HEK293 (cell line): ENCODE results near the gene ROBO1.

Experiments used
- CTCF ChIA-PET: fragments of 350-600 bp; formaldehyde crosslinking; extraction: SDS; loops from one replicate; lab custom pipeline; 2021; ENCODE audit warnings: antibody characterized with exemption; lab: Yijun Ruan, JAX
- POLR2A ChIA-PET: fragments of 300-600 bp; formaldehyde crosslinking; extraction: SDS; loops from one replicate; lab custom pipeline; 2020; ENCODE audit warnings: antibody characterized with exemption, inconsistent platforms; lab: Yijun Ruan, JAX
- H3K27ac ChIP-seq: fragments of 200-500 bp; sonication (Bioruptor generic); 2 replicates; pipeline ENCODE4 v1.5.1; 2014; ENCODE audit warnings: low read depth, low read length, control low read depth, inconsistent platforms; ENCODE audit errors: extremely low read depth
- H3K36me3 ChIP-seq, 2 experiments: fragments of 200-500 bp in 1 of 2; sonication (Bioruptor generic) in 1 of 2; 1 replicate in 1 of 2; 2 replicates in 1 of 2; pipeline ENCODE4 v1.5.1; 2014 to 2017; ENCODE audit warnings: inconsistent platforms in 2 of 2, low read length in 2 of 2; ENCODE audit not compliant: control insufficient read depth in 2 of 2, insufficient read depth in 1 of 2
- H3K4me1 ChIP-seq: fragments of 200-500 bp; sonication (Bioruptor generic); 2 replicates; pipeline ENCODE4 v1.5.1; 2014; ENCODE audit warnings: mild to moderate bottlenecking, low read length, inconsistent platforms; ENCODE audit not compliant: control insufficient read depth, insufficient read depth
- H3K4me3 ChIP-seq: 2 replicates; pipeline ENCODE4 v1.5.1; 2011; ENCODE audit warnings: low read depth, mild to moderate bottlenecking, control low read depth, low read length, moderate library complexity
- H3K9me3 ChIP-seq: fragments of 200-500 bp; sonication (Bioruptor generic); 2 replicates; pipeline ENCODE4 v1.5.1; 2014; ENCODE audit warnings: low read depth, low read length, inconsistent platforms; ENCODE audit not compliant: control insufficient read depth, insufficient read depth
- PATZ1 ChIP-seq: fragments of 450-650 bp; formaldehyde crosslinking; IDR thresholded peaks from 2 replicates; pipeline ENCODE4 v1.5.1; 2016; ENCODE audit warnings: missing biosample characterization, missing genetic modification characterization
- RBAK ChIP-seq: fragments of 450-650 bp; formaldehyde crosslinking; IDR thresholded peaks from 2 replicates; pipeline ENCODE4 v1.5.1; 2016; ENCODE audit warnings: missing biosample characterization, missing genetic modification characterization
- REST ChIP-seq: fragments of 450-650 bp; formaldehyde crosslinking; IDR thresholded peaks from 2 replicates; pipeline ENCODE4 v1.5.1; 2016; ENCODE audit warnings: missing biosample characterization, missing genetic modification characterization
- SCRT1 ChIP-seq: fragments of 450-650 bp; formaldehyde crosslinking; IDR thresholded peaks from 2 replicates; pipeline ENCODE4 v1.5.1; 2016; ENCODE audit warnings: missing biosample characterization, missing genetic modification characterization, borderline replicate concordance
- TRIM28 ChIP-seq: IDR thresholded peaks from 2 replicates; pipeline ENCODE4 v1.6.1; 2011; ENCODE audit warnings: low read length, control low read depth, borderline replicate concordance
- ZBTB11 ChIP-seq: fragments of 450-650 bp; formaldehyde crosslinking; conservative IDR thresholded peaks from 2 replicates; pipeline ENCODE4 v1.5.1; 2016; ENCODE audit warnings: low read depth, missing biosample characterization, missing genetic modification characterization
- ZBTB17 ChIP-seq: fragments of 450-650 bp; formaldehyde crosslinking; IDR thresholded peaks from 2 replicates; pipeline ENCODE4 v1.5.1; 2016; ENCODE audit warnings: missing biosample characterization, missing genetic modification characterization
- ZNF10 ChIP-seq: fragments of 450-650 bp; formaldehyde crosslinking; IDR thresholded peaks from 2 replicates; pipeline ENCODE4 v1.5.1; 2017; ENCODE audit warnings: missing biosample characterization, missing genetic modification characterization
- ZNF146 ChIP-seq: fragments of 450-650 bp; formaldehyde crosslinking; IDR thresholded peaks from 2 replicates; pipeline ENCODE4 v1.5.1; 2016; ENCODE audit warnings: missing biosample characterization, missing genetic modification characterization
- ZNF16 ChIP-seq: fragments of 450-650 bp; formaldehyde crosslinking; IDR thresholded peaks from 2 replicates; pipeline ENCODE4 v1.5.1; 2016; ENCODE audit warnings: low read depth, missing biosample characterization, missing genetic modification characterization
- ZNF18 ChIP-seq: fragments of 450-650 bp; formaldehyde crosslinking; IDR thresholded peaks from 2 replicates; pipeline ENCODE4 v1.5.1; 2016; ENCODE audit warnings: missing biosample characterization, missing genetic modification characterization
- ZNF239 ChIP-seq: fragments of 450-650 bp; formaldehyde crosslinking; IDR thresholded peaks from 2 replicates; pipeline ENCODE4 v1.5.1; 2016; ENCODE audit warnings: missing biosample characterization, missing genetic modification characterization
- ZNF280C ChIP-seq: fragments of 450-650 bp; formaldehyde crosslinking; IDR thresholded peaks from 2 replicates; pipeline ENCODE4 v1.5.1; 2016; ENCODE audit warnings: missing biosample characterization, missing genetic modification characterization
- ZNF394 ChIP-seq: fragments of 450-650 bp; formaldehyde crosslinking; IDR thresholded peaks from 2 replicates; pipeline ENCODE4 v1.5.1; 2016; ENCODE audit warnings: missing biosample characterization, missing genetic modification characterization, mild to moderate bottlenecking, moderate library complexity, borderline replicate concordance
- ZNF473 ChIP-seq: fragments of 450-650 bp; formaldehyde crosslinking; IDR thresholded peaks from 2 replicates; pipeline ENCODE4 v1.5.1; 2017; ENCODE audit warnings: missing biosample characterization, missing genetic modification characterization
- ZNF501 ChIP-seq: fragments of 450-650 bp; formaldehyde crosslinking; IDR thresholded peaks from 2 replicates; pipeline ENCODE4 v1.5.1; 2016; ENCODE audit warnings: missing biosample characterization, missing genetic modification characterization
- ZNF530 ChIP-seq: fragments of 450-650 bp; formaldehyde crosslinking; IDR thresholded peaks from 2 replicates; pipeline ENCODE4 v1.5.1; 2016; ENCODE audit warnings: low read depth, missing biosample characterization, missing genetic modification characterization
- ZNF558 ChIP-seq: fragments of 450-650 bp; formaldehyde crosslinking; IDR thresholded peaks from 2 replicates; pipeline ENCODE4 v1.5.1; 2016; ENCODE audit warnings: missing biosample characterization, missing genetic modification characterization
- ZNF610 ChIP-seq: fragments of 450-650 bp; formaldehyde crosslinking; IDR thresholded peaks from 2 replicates; pipeline ENCODE4 v1.5.1; 2016; ENCODE audit warnings: missing biosample characterization, missing genetic modification characterization, borderline replicate concordance
- ZNF623 ChIP-seq: fragments of 450-650 bp; formaldehyde crosslinking; IDR thresholded peaks from 2 replicates; pipeline ENCODE4 v1.5.1; 2016; ENCODE audit warnings: missing biosample characterization, missing genetic modification characterization
- ZNF658 ChIP-seq: fragments of 450-650 bp; formaldehyde crosslinking; IDR thresholded peaks from 2 replicates; pipeline ENCODE4; 2016; ENCODE audit warnings: missing biosample characterization, missing genetic modification characterization
- ZNF837 ChIP-seq: fragments of 450-650 bp; formaldehyde crosslinking; IDR thresholded peaks from 2 replicates; pipeline ENCODE4 v1.5.1; 2016; ENCODE audit warnings: missing biosample characterization, missing genetic modification characterization

ROBO1 gene

GRCh38 chr3:79097964-79098660, 669.7 kb downstream of the ROBO1 start:
- Histone ChIP-seq H3K4me1 (no peaks in the 10 kb centered on the region), H3K9me3 (no peaks in the 10 kb centered on the region), H3K27ac (no peak overlapping the region), H3K4me3 (no peak overlapping the region), H3K36me3 (no peaks in the 10 kb centered on the region)
- POLR2A ChIA-PET: no interaction called here
- TF ChIP-seq ZNF280C (tag by site-specific recombination) (no peak), ZNF610 (tag by site-specific recombination) (no peak), ZNF146 (no peak), ZNF501 (tag by site-specific recombination) (no peak), ZNF558 (tag by site-specific recombination) (no peak), ZBTB17 (tag by site-specific recombination) (no peak), ZNF16 (tag by site-specific recombination) (no peak), ZNF530 (no peak), ZNF10 (tag by site-specific recombination) (no peak), SCRT1 (tag by site-specific recombination) (no peak), REST (tag by site-specific recombination) (no peak), RBAK (tag by site-specific recombination) (no peak), PATZ1 (tag by site-specific recombination) (no peak), ZNF837 (tag by site-specific recombination) (no peak)
- CTCF ChIA-PET: interaction anchor here (2.5 kb wide), 1 partner anchor 12 kb away, joined by 13 read pairs; no protein-coding TSS in a partner anchor

- Histone ChIP-seq H3K36me3 (no peaks in the 10 kb centered on the region), H3K27ac (no peak overlapping the region), H3K9me3 (no peaks in the 10 kb centered on the region), H3K4me1 (no peaks in the 10 kb centered on the region), H3K4me3 (no peak overlapping the region)
- POLR2A ChIA-PET: no interaction called here
- CTCF ChIA-PET: no interaction called here
- no peak for TF ChIP-seq ZNF473
- TF ChIP-seq ZNF658 (tag by site-specific recombination): no peak
- no peak for TF ChIP-seq ZBTB11 (tag by site-specific recombination)
- TF ChIP-seq TRIM28: no peak
- TF ChIP-seq ZNF18 (tag by site-specific recombination): no peak
- TF ChIP-seq ZNF394 (tag by site-specific recombination): no peak
- TF ChIP-seq ZNF239 (tag by site-specific recombination): no peak
- no peak for TF ChIP-seq ZNF623 (tag by site-specific recombination)
These were observed 673.1 kb downstream of the ROBO1 start for GRCh38 chr3:79094654-79095053.
